Brain microvascular endothelial cell (primary cell): ENCODE measurements around the gene SDSL.

Experiments
- DNase-seq: peaks from one replicate; pipeline ENCODE4 v3.0.0-alpha.2; 2020
- H3K27ac ChIP-seq: fragments of 250-450 bp; sonication (Bioruptor Pico); 2 replicates; pipeline ENCODE4 v1.5.1; 2020; ENCODE audit warnings: mild to moderate bottlenecking, moderate library complexity
- H3K27me3 ChIP-seq: fragments of 250-450 bp; sonication (Bioruptor Pico); replicated peaks from 2 replicates; pipeline ENCODE4 v1.5.1; 2020; ENCODE audit warnings: mild to moderate bottlenecking
- H3K36me3 ChIP-seq: fragments of 250-450 bp; sonication (Bioruptor Pico); replicated peaks from 2 replicates; pipeline ENCODE4 v1.5.1; 2020; ENCODE audit warnings: mild to moderate bottlenecking
- H3K4me3 ChIP-seq: 2 replicates; pipeline ENCODE4 v1.5.1; 2011; ENCODE audit warnings: low read depth, mild to moderate bottlenecking, control low read depth, low read length, moderate library complexity
- in situ Hi-C: cut with HindIII; loops from 2 replicates; pipeline ENCODE4 v1.10.0; 2017; ENCODE audit warnings: low sequenced_read_pairs, low pct_ligation_motif_present
- TF ChIP-seq, protein P1 (sequence below): IDR thresholded peaks from 2 replicates; pipeline ENCODE4 v1.5.1; 2011; ENCODE audit warnings: low read depth, mild to moderate bottlenecking, moderate library complexity, low read length, control low read depth, inconsistent platforms; ENCODE audit errors: missing control alignments

Gene SDSL

DNA sequence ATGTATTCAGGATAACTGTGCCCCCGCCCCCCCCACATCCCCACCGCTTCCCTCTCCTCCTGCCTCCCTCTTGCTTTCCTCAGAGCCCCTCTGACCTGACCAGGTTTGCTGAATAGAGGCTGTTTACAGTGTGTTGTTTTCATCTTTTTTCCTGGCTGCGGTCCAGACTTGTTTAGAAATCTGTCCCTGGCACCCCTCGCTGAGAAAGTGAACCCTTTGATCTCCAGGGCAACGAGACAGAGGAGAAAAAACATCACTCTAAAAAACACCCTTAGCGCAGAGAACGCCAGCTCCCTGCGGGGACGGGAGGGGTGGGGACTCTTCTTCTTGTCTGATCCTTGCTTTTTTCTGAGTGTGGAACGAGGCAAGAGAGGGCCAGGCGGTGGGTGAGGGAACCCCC, 41.0 kb upstream of the SDSL start:
- no peak for DNase-seq
- Histone ChIP-seq H3K27me3 (no peaks in the 10 kb centered on the region), H3K4me3 (no peak overlapping the region), H3K36me3 (peaks cover 15% of the 10 kb centered on the region), H3K27ac (no peak overlapping the region)
- in situ Hi-C loops, result no loop called here
- TF ChIP-seq, protein P1, sequence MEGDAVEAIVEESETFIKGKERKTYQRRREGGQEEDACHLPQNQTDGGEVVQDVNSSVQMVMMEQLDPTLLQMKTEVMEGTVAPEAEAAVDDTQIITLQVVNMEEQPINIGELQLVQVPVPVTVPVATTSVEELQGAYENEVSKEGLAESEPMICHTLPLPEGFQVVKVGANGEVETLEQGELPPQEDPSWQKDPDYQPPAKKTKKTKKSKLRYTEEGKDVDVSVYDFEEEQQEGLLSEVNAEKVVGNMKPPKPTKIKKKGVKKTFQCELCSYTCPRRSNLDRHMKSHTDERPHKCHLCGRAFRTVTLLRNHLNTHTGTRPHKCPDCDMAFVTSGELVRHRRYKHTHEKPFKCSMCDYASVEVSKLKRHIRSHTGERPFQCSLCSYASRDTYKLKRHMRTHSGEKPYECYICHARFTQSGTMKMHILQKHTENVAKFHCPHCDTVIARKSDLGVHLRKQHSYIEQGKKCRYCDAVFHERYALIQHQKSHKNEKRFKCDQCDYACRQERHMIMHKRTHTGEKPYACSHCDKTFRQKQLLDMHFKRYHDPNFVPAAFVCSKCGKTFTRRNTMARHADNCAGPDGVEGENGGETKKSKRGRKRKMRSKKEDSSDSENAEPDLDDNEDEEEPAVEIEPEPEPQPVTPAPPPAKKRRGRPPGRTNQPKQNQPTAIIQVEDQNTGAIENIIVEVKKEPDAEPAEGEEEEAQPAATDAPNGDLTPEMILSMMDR, result no peak

DNA sequence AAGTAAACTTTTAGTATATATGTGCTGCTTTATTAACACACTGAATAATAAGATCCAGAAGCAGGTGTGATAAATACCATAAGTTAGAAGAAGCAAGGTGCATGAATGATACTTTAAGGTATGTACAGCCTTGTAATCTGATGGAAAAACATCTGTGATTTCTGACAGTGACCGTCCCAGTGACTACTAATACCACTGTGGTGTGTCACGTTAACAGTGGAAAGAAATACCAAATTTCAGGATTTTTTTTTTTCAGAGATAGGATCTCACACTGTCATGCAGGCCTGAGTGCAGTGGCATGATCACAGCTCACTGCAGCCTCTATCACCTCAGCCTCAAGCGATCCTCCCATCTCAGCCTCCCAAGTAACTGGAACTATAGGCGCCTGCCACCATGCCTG, 40.0 kb upstream of the SDSL start:
- in situ Hi-C loops, result no loop called here
- DNase-seq, result no peak
- H3K27me3 ChIP-seq, result no peaks in the 10 kb centered on the region
- H3K27ac ChIP-seq, result no peak overlapping the region
- H3K4me3 ChIP-seq, result no peak overlapping the region
- H3K36me3 ChIP-seq, result peaks cover 15% of the 10 kb centered on the region
- TF ChIP-seq, protein P1, result no peak

DNA sequence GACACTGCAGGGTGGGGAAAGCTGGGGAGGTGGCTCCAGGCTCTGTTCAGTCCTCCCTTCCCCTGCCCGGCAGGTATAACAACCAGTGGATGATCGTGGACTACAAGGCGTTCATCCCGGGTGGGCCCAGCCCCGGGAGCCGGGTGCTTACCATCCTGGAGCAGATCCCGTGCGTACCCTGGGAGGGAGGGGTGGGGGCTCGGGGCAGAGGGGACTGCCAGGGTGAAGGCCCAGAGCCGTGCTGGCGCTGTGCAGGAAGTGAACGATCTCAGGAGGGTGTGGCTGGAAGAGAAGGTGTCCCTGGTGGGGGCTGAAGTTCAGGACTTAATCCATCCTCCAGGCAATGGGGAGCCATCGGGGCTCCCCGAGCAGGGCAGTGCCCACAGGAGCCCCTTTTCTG, 37.4 kb upstream of the SDSL start:
- H3K4me3 ChIP-seq, result no peak overlapping the region
- in situ Hi-C loops, result no loop called here
- no peak for DNase-seq
- H3K27me3 ChIP-seq, result no peaks in the 10 kb centered on the region
- H3K27ac ChIP-seq, result no peak overlapping the region
- TF ChIP-seq, protein P1, result no peak
- H3K36me3 ChIP-seq, result peaks cover 17% of the 10 kb centered on the region

DNA sequence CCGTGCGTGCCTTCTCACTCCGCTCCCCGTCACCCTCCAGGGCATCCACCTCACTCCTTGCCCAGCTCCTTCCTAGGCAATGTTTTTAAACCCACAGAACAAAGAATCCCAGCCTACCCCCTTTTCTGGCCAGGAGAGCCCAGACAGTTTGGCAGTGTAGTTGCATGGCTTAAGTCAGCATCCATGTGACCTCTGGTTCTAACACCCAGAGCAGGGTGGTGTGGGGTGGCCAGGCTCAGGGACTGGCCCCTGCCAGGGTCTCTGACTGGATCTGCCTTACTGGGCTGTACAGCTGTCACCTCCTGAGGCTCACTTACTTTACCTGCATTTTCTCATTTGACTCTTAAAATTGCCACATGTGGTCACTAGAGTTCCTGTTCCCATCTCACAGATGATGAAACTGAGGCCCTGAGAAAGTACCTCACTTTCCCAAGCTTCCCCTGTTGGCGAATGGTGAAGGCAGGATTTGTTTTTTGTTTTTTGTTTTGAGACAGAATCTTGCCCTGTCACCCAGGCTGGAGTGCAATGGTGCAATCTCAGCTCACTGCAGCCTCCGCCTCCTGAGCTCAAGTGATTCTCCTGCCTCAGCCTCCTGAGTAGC, 36.8 kb upstream of the SDSL start:
- DNase-seq, result no peak
- H3K27ac ChIP-seq, result no peak overlapping the region
- no peaks in the 10 kb centered on the region for H3K27me3 ChIP-seq
- H3K36me3 ChIP-seq, result peaks cover 17% of the 10 kb centered on the region
- in situ Hi-C loops, result no loop called here
- TF ChIP-seq, protein P1, result no peak
- H3K4me3 ChIP-seq, result no peak overlapping the region

DNA sequence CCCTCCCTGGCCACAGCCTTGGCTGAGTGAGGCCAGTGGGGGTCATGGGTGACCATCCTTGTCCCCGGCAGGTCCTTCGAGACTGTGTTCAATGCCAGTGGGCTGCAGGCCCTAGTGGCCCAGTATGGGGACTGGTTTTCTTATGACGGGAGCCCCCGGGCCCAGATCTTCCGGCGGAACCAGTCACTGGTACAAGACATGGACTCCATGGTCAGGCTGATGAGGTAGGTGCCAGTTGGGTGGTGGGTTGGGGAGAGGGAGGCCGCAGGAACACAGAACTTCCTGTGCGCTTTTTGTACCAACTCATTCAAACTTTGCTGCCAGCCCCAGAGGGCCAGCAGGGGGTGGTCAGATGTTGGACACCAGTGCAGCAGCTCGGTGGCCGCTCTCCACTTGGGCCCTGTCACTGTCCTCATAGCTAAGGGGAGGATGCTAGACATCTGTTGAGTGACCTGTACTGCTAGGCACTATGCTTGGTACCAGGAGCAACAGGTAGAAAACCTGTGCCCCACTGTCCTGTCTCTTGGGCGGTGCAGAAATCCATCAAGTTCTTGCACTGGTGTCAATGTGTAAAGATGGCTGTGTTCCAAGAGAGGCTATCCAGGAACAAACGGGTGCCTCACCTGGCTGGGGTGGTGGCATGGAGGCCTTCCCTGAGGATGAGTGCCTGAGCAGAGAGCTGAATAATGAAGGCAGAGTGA, 35.2 kb upstream of the SDSL start:
- in situ Hi-C loops, result no loop called here
- H3K36me3 ChIP-seq, result peaks cover 11% of the 10 kb centered on the region

More for the DNA sequence above, 35.2 kb upstream of the SDSL start:
- Histone ChIP-seq H3K4me3 (no peak overlapping the region), H3K27me3 (no peaks in the 10 kb centered on the region), H3K27ac (no peak overlapping the region)
- TF ChIP-seq, protein P1, result no peak
- DNase-seq, result no peak
